Parathyroid adenoma (tissue), 2 donors: Measurements from ENCODE around the gene CAMKMT.

Source experiments
- H2AFZ ChIP-seq: fragments of 300-600 bp; sonication (generic); one replicate; pipeline ENCODE4 v1.7.0; 2017; ENCODE audit warnings: antibody characterized with exemption, mild to moderate bottlenecking
- H3K27ac ChIP-seq: fragments of 300-600 bp; sonication (generic); one replicate; pipeline ENCODE4 v1.7.0; 2017
- H3K27me3 ChIP-seq: fragments of 300-600 bp; sonication (generic); one replicate; pipeline ENCODE4 v1.7.0; 2017; ENCODE audit warnings: low read length; ENCODE audit not compliant: control insufficient read depth, insufficient read depth
- H3K36me3 ChIP-seq: fragments of 300-600 bp; sonication (generic); one replicate; pipeline ENCODE4 v1.7.0; 2017; ENCODE audit warnings: low read length; ENCODE audit not compliant: control insufficient read depth, insufficient read depth
- H3K4me1 ChIP-seq: fragments of 300-600 bp; sonication (generic); one replicate; pipeline ENCODE4 v1.7.0; 2017; ENCODE audit warnings: control low read depth
- H3K4me2 ChIP-seq: fragments of 300-600 bp; sonication (generic); one replicate; pipeline ENCODE4 v1.7.0; 2017; ENCODE audit warnings: low read length
- H3K4me3 ChIP-seq: fragments of 300-600 bp; sonication (generic); one replicate; pipeline ENCODE4 v1.7.0; 2017; ENCODE audit warnings: low read depth, low read length
- H3K79me2 ChIP-seq: fragments of 300-600 bp; sonication (generic); one replicate; pipeline ENCODE4 v1.7.0; 2017; ENCODE audit warnings: control low read depth
- H3K9ac ChIP-seq: fragments of 300-600 bp; sonication (generic); one replicate; pipeline ENCODE4 v1.7.0; 2017; ENCODE audit warnings: mild to moderate bottlenecking
- H3K9me3 ChIP-seq: fragments of 300-600 bp; sonication (generic); one replicate; pipeline ENCODE4 v1.7.0; 2017; ENCODE audit warnings: low read length; ENCODE audit not compliant: control insufficient read depth
- TF ChIP-seq, protein P1 (sequence below): fragments of 300-600 bp; sonication (generic); IDR thresholded peaks from one replicate; pipeline ENCODE4 v1.7.0; 2017; ENCODE audit warnings: antibody characterized with exemption, mild to moderate bottlenecking
- donor health status: primary hyperparathyroidism.

CAMKMT gene

DNA sequence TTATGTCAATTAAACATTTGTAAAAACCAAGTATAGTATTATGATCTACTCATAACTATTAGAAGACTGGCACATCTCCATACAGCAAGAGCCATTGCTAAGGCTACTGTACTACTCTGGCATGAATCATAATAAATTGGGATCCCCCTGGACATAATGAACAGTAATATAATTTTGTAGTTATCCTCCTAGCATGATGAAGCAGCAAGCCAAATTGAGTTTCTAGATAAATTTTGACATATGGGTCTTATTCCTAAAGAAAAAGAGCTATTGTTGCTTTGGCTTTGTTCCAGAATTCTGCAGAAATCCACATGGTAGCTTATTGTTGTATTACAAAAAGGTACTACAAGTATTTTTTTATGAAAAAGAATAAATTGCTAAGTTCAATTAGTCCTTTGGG, 204.3 kb downstream of the CAMKMT start:
- no peak overlapping the region for H2AFZ ChIP-seq
- TF ChIP-seq, protein P1, sequence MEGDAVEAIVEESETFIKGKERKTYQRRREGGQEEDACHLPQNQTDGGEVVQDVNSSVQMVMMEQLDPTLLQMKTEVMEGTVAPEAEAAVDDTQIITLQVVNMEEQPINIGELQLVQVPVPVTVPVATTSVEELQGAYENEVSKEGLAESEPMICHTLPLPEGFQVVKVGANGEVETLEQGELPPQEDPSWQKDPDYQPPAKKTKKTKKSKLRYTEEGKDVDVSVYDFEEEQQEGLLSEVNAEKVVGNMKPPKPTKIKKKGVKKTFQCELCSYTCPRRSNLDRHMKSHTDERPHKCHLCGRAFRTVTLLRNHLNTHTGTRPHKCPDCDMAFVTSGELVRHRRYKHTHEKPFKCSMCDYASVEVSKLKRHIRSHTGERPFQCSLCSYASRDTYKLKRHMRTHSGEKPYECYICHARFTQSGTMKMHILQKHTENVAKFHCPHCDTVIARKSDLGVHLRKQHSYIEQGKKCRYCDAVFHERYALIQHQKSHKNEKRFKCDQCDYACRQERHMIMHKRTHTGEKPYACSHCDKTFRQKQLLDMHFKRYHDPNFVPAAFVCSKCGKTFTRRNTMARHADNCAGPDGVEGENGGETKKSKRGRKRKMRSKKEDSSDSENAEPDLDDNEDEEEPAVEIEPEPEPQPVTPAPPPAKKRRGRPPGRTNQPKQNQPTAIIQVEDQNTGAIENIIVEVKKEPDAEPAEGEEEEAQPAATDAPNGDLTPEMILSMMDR, result no peak
- no peak overlapping the region for H3K9ac ChIP-seq
- H3K27ac ChIP-seq, result no peak overlapping the region
- H3K36me3 ChIP-seq, result no peaks in the 10 kb centered on the region
- no peaks in the 10 kb centered on the region for H3K79me2 ChIP-seq
- no peaks in the 10 kb centered on the region for H3K27me3 ChIP-seq
- H3K4me1 ChIP-seq, result no peaks in the 10 kb centered on the region
- no peak overlapping the region for H3K4me3 ChIP-seq
- no peaks in the 10 kb centered on the region for H3K9me3 ChIP-seq
- H3K4me2 ChIP-seq, result no peak overlapping the region

DNA sequence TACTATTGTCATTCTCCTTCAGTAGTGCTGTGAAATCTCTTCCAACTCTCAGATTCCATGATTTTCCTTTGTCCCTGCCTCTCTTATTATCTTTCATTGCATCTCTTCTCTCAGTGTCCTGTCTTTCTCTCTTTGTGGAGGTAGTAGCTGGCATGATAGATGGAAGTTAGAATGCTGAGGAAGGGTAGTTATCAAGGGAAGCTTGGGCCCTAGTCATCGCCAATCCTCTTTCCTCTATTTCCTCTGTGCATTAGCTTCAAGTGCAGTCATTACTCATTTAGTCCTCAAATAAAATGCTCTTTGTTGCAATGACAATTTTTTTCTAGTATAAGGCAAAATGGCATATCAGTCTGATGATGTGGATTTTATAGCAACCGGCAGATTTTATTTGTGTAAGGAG, 207.7 kb downstream of the CAMKMT start:
- H3K9me3 ChIP-seq, result no peaks in the 10 kb centered on the region
- H3K79me2 ChIP-seq, result no peaks in the 10 kb centered on the region
- no peak overlapping the region for H3K27ac ChIP-seq
- no peaks in the 10 kb centered on the region for H3K4me1 ChIP-seq
- TF ChIP-seq, protein P1, result no peak
- no peaks in the 10 kb centered on the region for H3K36me3 ChIP-seq
- H3K27me3 ChIP-seq, result no peaks in the 10 kb centered on the region
- no peak overlapping the region for H3K4me2 ChIP-seq
- H2AFZ ChIP-seq, result no peak overlapping the region
- no peak overlapping the region for H3K4me3 ChIP-seq
- H3K9ac ChIP-seq, result no peak overlapping the region

DNA sequence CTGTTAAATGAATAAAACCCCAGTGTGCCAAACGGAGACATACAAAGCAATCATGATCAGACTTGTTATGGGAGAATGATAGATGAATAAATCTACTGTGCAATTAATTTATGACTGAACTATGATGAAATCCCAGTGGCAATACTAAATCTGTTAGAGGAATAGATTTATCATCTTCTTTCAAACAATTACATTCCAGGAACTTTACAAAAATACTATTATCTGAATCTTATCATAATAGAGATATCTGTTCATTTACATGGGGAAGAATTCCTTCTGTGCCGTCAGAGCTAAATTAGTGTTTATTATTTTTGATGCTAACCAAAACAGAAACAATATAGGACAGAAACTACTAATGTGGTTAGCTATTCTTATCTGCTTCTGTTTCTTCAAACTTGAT, 208.5 kb downstream of the CAMKMT start:
- H3K27ac ChIP-seq, result no peak overlapping the region
- no peaks in the 10 kb centered on the region for H3K27me3 ChIP-seq
- H3K9ac ChIP-seq, result no peak overlapping the region
- H2AFZ ChIP-seq, result no peak overlapping the region
- no peaks in the 10 kb centered on the region for H3K36me3 ChIP-seq
- H3K4me3 ChIP-seq, result no peak overlapping the region
- TF ChIP-seq, protein P1, result no peak
- no peaks in the 10 kb centered on the region for H3K9me3 ChIP-seq
- no peaks in the 10 kb centered on the region for H3K4me1 ChIP-seq
- no peak overlapping the region for H3K4me2 ChIP-seq
- H3K79me2 ChIP-seq, result no peaks in the 10 kb centered on the region

DNA sequence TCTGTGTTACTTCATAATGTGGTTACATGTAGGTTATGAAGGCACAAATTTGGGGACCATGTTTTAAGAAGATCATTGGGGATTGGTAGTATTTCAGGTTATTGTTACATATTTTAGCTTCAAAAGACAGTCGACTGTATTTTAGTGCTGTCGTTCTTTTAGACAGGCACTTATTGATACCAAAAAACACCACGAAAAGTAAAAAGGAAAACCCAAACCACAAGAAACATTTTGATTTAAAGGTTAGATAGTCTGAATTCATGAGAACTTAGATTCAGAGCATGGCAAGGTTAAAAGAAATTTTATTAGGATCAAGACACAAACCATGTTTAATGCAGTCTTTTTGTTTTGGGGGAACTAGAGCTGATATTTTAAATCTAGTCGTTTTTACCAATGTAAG, 209.0 kb downstream of the CAMKMT start:
- TF ChIP-seq, protein P1, result no peak
- no peaks in the 10 kb centered on the region for H3K4me1 ChIP-seq
- H3K27me3 ChIP-seq, result no peaks in the 10 kb centered on the region
- H3K79me2 ChIP-seq, result no peaks in the 10 kb centered on the region
- H3K27ac ChIP-seq, result no peak overlapping the region
- no peak overlapping the region for H3K9ac ChIP-seq
- H3K4me3 ChIP-seq, result no peak overlapping the region
- no peaks in the 10 kb centered on the region for H3K9me3 ChIP-seq
- H3K36me3 ChIP-seq, result no peaks in the 10 kb centered on the region
- H2AFZ ChIP-seq, result no peak overlapping the region
- H3K4me2 ChIP-seq, result no peak overlapping the region

DNA sequence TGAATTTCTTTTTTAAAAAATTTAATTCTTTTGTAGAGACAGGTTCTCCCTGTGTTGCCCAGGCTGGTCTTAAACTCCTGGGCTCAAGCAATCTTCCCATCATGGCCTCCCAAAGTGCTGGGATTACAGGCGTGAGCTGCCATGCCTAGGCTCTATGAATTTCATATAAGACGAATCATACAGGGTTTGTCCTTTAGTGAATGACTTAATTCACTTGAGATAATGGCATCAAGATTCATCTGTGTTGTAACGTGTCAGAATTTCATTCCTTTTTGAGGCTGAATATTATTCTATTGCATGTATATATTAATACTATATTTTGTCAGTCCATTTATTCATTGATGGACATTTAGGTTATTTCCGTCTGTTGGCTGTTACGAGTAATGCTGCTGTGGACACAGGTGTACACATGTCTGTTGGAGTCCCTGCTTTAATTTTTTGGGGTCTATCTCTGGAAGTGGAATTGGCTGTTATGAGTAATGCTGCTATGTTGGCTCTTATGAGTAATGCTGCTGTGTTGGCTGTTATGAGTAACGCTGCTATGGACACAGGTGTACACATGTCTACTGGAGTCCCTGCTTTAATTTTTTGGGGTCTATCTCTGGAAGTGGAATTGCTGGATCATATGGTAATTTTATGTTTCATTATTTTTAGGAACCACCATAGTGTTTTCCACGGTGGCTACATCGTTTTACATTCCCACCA, 210.6 kb downstream of the CAMKMT start:
- H3K36me3 ChIP-seq, result no peaks in the 10 kb centered on the region
- H3K9ac ChIP-seq, result no peak overlapping the region
- no peak overlapping the region for H3K4me2 ChIP-seq
- no peak overlapping the region for H3K4me3 ChIP-seq
- H3K27ac ChIP-seq, result no peak overlapping the region
- no peaks in the 10 kb centered on the region for H3K79me2 ChIP-seq
- TF ChIP-seq, protein P1, result no peak
- H2AFZ ChIP-seq, result no peak overlapping the region
- H3K9me3 ChIP-seq, result no peaks in the 10 kb centered on the region
- H3K4me1 ChIP-seq, result no peaks in the 10 kb centered on the region
- H3K27me3 ChIP-seq, result no peaks in the 10 kb centered on the region
